Mucosa of gallbladder (tissue), 1 donor: ENCODE data around the gene ZNF860. TPM values are rescaled to one million over a fixed set of nuclear protein-coding genes. Genes with fewer than 3 reads are reported as not detected.

ENCODE experiments used
- DNase-seq: peaks from one replicate; pipeline ENCODE4 v3.0.0-alpha.2; 2020; ENCODE audit warnings: low spot score
- total RNA-seq: library from RNA; stranded (reverse); gene quantifications from one replicate; pipeline ENCODE4 v1.2.1, GENCODE V29; 2021
- donor health status: DM: no; HTN: no; CAD: no.

The ZNF860 gene
- total RNA-seq, result 1.8 TPM

- peak; percentile 91 for DNase-seq
Measured at GRCh38 chr3:31981206-31982181, at the start of gene ZNF860, which contains the start of gene OSBPL10. Gene ZNF860, plus strand, starts transcription at chr3:31981750. Its CDS starts 7,330 bp downstream, at chr3:31989080. Gene OSBPL10, minus strand, starts transcription at chr3:31981262. Its CDS starts 83 bp downstream, at chr3:31981179.

GRCh38 chr3:31932990-31933389 is 48.6 kb upstream of the ZNF860 start:
- no peak for DNase-seq

GRCh38 chr3:31934018-31934417 is 47.5 kb upstream of the ZNF860 start:
- no peak for DNase-seq

- DNase-seq, result no peak
Measured at GRCh38 chr3:31934866-31935265, 46.7 kb upstream of the ZNF860 start.

- DNase-seq, result no peak
Measured at GRCh38 chr3:31936420-31937060, 45.0 kb upstream of the ZNF860 start.

GRCh38 chr3:31937225-31937624 is 44.3 kb upstream of the ZNF860 start:
- DNase-seq, result no peak

- no peak for DNase-seq
Measured at GRCh38 chr3:31942446-31942845, 39.1 kb upstream of the ZNF860 start.

GRCh38 chr3:31943041-31943440 is 38.5 kb upstream of the ZNF860 start:
- no peak for DNase-seq

GRCh38 chr3:31945738-31946052 is 35.9 kb upstream of the ZNF860 start:
- no peak for DNase-seq

- DNase-seq, result no peak
Measured at GRCh38 chr3:31946484-31947081, 35.0 kb upstream of the ZNF860 start.

GRCh38 chr3:31947162-31947561 is 34.4 kb upstream of the ZNF860 start:
- DNase-seq, result no peak

GRCh38 chr3:31947671-31948091 is 33.9 kb upstream of the ZNF860 start:
- DNase-seq, result no peak

GRCh38 chr3:31948280-31948679 is 33.3 kb upstream of the ZNF860 start:
- no peak for DNase-seq

GRCh38 chr3:31952205-31952604 is 29.3 kb upstream of the ZNF860 start:
- DNase-seq, result no peak

- DNase-seq, result no peak
Measured at GRCh38 chr3:31953091-31953490, 28.5 kb upstream of the ZNF860 start.

GRCh38 chr3:31953636-31954035 is 27.9 kb upstream of the ZNF860 start:
- DNase-seq, result no peak

- DNase-seq, result no peak
Measured at GRCh38 chr3:31955581-31955980, 26.0 kb upstream of the ZNF860 start.

- no peak for DNase-seq
Measured at GRCh38 chr3:31957106-31957505, 24.4 kb upstream of the ZNF860 start.

GRCh38 chr3:31958701-31959152 is 22.8 kb upstream of the ZNF860 start:
- DNase-seq, result no peak

GRCh38 chr3:31959251-31959650 is 22.3 kb upstream of the ZNF860 start:
- DNase-seq, result no peak

- no peak for DNase-seq
Measured at GRCh38 chr3:31959951-31960792, 21.4 kb upstream of the ZNF860 start.
